GM23248 (cell line): ENCODE measurements around the gene RALGPS1. TPM values are rescaled to one million over a fixed set of nuclear protein-coding genes. Genes with fewer than 3 reads are reported as not detected.

Source experiments
- DNase-seq: peaks from one replicate; pipeline ENCODE4 v3.0.0-alpha.2; 2015
- H2AFZ ChIP-seq: fragments of 200-600 bp; sonication (generic); 2 replicates; pipeline ENCODE4 v1.6.1; 2016; ENCODE audit warnings: antibody characterized with exemption
- H3F3A ChIP-seq: fragments of 200-600 bp; sonication (generic); 2 replicates; pipeline ENCODE4 v1.6.1; 2016; ENCODE audit warnings: mild to moderate bottlenecking, antibody characterized with exemption, mixed run types; ENCODE audit not compliant: insufficient read depth
- H3K27ac ChIP-seq: fragments of 200-600 bp; sonication (generic); 2 replicates; pipeline ENCODE4 v1.5.1; 2016; ENCODE audit warnings: mild to moderate bottlenecking
- H3K27me3 ChIP-seq: fragments of 200-600 bp; sonication (generic); replicated peaks from 2 replicates; pipeline ENCODE4 v1.6.1; 2016; ENCODE audit warnings: mild to moderate bottlenecking; ENCODE audit not compliant: insufficient read depth
- H3K36me3 ChIP-seq: fragments of 200-600 bp; sonication (generic); 2 replicates; pipeline ENCODE4 v1.6.1; 2016; ENCODE audit warnings: low read depth, mild to moderate bottlenecking
- H3K4me1 ChIP-seq: fragments of 200-600 bp; sonication (generic); 2 replicates; pipeline ENCODE4 v1.6.1; 2016; ENCODE audit warnings: mild to moderate bottlenecking; ENCODE audit not compliant: insufficient read depth
- H3K4me2 ChIP-seq: fragments of 200-600 bp; sonication (generic); one replicate; pipeline ENCODE4 v1.6.1; 2016; ENCODE audit warnings: mild to moderate bottlenecking; ENCODE audit not compliant: unreplicated experiment
- H3K4me3 ChIP-seq: fragments of 200-600 bp; sonication (generic); 2 replicates; pipeline ENCODE4 v1.5.1; 2016; ENCODE audit warnings: mild to moderate bottlenecking
- H3K79me2 ChIP-seq: fragments of 200-600 bp; sonication (generic); 2 replicates; pipeline ENCODE4 v1.6.1; 2016; ENCODE audit warnings: mild to moderate bottlenecking; ENCODE audit not compliant: insufficient read depth
- H3K9ac ChIP-seq: fragments of 200-600 bp; sonication (generic); 2 replicates; pipeline ENCODE4 v1.6.1; 2016; ENCODE audit warnings: mild to moderate bottlenecking
- H3K9me2 ChIP-seq: fragments of 200-600 bp; sonication (generic); 2 replicates; pipeline ENCODE4 v1.6.1; 2016; ENCODE audit warnings: mixed run types, mild to moderate bottlenecking, moderate library complexity; ENCODE audit not compliant: insufficient read depth
- H3K9me3 ChIP-seq: fragments of 200-600 bp; sonication (generic); one replicate; pipeline ENCODE4 v1.6.1; 2017; ENCODE audit warnings: low read depth
- H4K20me1 ChIP-seq: fragments of 200-600 bp; sonication (generic); 2 replicates; pipeline ENCODE4 v1.6.0; 2016; ENCODE audit not compliant: insufficient read depth
- EZH2 ChIP-seq: fragments of 200-600 bp; sonication (generic); IDR thresholded peaks from 2 replicates; pipeline ENCODE4 v1.6.1; 2018; ENCODE audit warnings: antibody characterized with exemption, mild to moderate bottlenecking; ENCODE audit not compliant: insufficient read depth, poor library complexity, severe bottlenecking
- EZH2phosphoT487 ChIP-seq: fragments of 200-600 bp; sonication (generic); IDR thresholded peaks from 2 replicates; pipeline ENCODE4 v1.6.1; 2018; ENCODE audit warnings: antibody characterized with exemption, moderate library complexity, mild to moderate bottlenecking, low read depth; ENCODE audit not compliant: insufficient read depth
- WGBS, 2 experiments: methylation state at CpG; one replicate each; pipeline ENCODE4 v1.1.6; 2015 to 2017; ENCODE audit warnings: low lambda C conversion rate in 2 of 2, low coverage in 1 of 2; ENCODE audit errors: missing lambda C conversion rate in 2 of 2; 5-methylcytosine and 5-hydroxymethylcytosine counted together
- in situ Hi-C: fragments of 300-500 bp; cut with MboI; formaldehyde crosslinking; loops from 2 replicates; pipeline ENCODE4 v1.15.0; 2020
- polyA plus RNA-seq: library from polyadenylated mRNA; unstranded; fragments of >200 nt; fragmentation: Nextera tagmentation; extraction: Ambion mirVana; gene quantifications from 2 replicates; pipeline ENCODE4 v1.2.1, GENCODE V29; 2016
- total RNA-seq: library from RNA; depleted of rRNA; stranded (reverse); fragments of >200 nt; shearing (Covaris generic); gene quantifications from 2 replicates; pipeline ENCODE4 v1.2.3, GENCODE V29; 2014

Gene RALGPS1
- total and polyA plus RNA-seq, 2 experiments from 2014 or later, result 0.54 to 1.8 TPM

DNA sequence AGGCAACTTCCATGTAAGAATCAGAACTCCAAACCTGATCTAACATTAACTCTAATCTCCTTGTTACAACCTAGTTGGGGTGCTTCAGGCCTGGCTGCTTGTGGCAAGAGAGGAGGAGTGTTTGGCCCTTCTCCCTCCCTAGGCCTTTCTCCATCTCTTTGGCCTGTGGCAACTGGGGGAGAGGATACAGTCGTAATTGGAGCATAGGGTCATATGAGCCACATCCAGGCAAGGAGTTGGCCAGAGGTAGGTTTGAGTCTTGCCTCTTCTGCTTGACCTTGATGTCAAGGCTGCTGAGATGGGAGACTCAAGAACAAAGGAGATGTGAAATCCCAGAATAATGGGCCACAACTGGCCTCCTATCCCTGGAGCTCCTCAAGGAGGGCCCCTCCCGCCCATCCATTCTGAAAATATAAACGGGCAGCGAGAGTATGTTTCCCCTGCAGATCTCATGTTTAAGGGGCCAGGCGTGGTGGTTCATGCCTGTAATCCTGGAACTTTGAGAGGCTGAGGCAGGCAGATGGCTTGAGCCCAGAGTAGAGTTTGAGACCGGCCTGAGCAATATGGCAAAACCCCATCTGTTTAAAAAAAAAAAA, 267.1 kb downstream of the RALGPS1 start:
- Histone ChIP-seq H2AFZ (no peak overlapping the region), H3K9ac (no peak overlapping the region), H3K4me3 (no peak overlapping the region), H3K9me2 (no peaks in the 10 kb centered on the region), H4K20me1 (no peaks in the 10 kb centered on the region), H3K27me3 (no peaks in the 10 kb centered on the region), H3F3A (peaks cover 12% of the 10 kb centered on the region), H3K27ac (no peak overlapping the region), H3K4me1 (peaks cover 24% of the 10 kb centered on the region), H3K36me3 (no peaks in the 10 kb centered on the region), H3K9me3 (no peaks in the 10 kb centered on the region), H3K79me2 (no peaks in the 10 kb centered on the region), H3K4me2 (no peak overlapping the region)
- in situ Hi-C loops, result no loop called here
- WGBS, 2 experiments, result 93 to 94% methylated on average over 6 of the region's 6 CpGs
- TF ChIP-seq EZH2 (no peak), EZH2phosphoT487 (no peak)
- no peak for DNase-seq

DNA sequence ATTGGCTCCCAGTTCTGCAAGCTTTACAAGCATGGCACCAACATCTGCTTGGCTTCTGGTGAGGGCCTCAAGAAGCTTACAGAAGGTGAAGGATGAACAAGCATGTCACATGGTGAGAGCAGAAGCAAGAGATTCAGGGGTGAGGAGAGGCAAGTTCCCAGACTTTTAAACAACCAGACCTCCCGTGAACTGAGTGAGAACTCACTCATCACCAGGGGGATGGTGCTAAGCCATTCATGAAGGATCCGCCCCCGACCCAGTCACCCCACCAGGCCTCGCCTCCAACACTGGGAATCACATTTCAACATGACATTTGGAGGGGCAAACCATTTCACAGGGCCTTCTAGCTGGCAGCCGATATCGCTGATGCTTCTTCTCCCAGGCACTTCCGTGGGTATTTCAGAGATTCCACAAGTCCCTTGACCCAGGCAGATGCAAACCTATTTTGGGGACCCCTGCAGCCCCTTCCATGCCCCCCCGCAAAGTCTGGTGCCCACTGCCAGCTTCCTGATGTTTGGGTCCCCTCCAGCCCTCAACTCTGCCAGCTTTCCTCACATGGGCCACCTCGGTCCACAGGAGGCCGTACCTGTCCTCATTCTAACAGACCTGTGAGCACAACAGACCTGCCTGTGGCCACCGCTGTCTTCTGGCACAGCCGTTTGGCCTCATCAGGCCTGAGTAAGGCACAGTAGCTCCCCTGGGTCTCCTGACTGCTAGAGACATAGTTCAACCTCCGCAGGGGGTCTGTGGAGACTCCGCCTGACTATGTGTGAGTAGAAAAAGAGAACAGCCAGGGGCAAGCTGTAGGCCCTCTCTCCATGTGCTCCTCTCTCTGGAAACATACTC, 268.5 kb downstream of the RALGPS1 start:
- no peak overlapping the region for H3K4me2 ChIP-seq
- no peak overlapping the region for H3K9ac ChIP-seq
- no peaks in the 10 kb centered on the region for H3K27me3 ChIP-seq
- H3K27ac ChIP-seq, result no peak overlapping the region
- H3F3A ChIP-seq, result peaks cover 24% of the 10 kb centered on the region
- no peaks in the 10 kb centered on the region for H4K20me1 ChIP-seq
- H3K9me2 ChIP-seq, result no peaks in the 10 kb centered on the region
- no peak overlapping the region for H2AFZ ChIP-seq
- no peaks in the 10 kb centered on the region for H3K9me3 ChIP-seq
- WGBS, 2 experiments, result 76 to 80% methylated on average over 12 to 14 of the region's 14 CpGs
- no peak for TF ChIP-seq EZH2phosphoT487
- TF ChIP-seq EZH2, result no peak
- in situ Hi-C loops, result no loop called here
- no peaks in the 10 kb centered on the region for H3K36me3 ChIP-seq
- DNase-seq, result peak; percentile 50
- H3K4me3 ChIP-seq, result no peak overlapping the region
- H3K4me1 ChIP-seq, result peaks cover 36% of the 10 kb centered on the region
- H3K79me2 ChIP-seq, result no peaks in the 10 kb centered on the region

DNA sequence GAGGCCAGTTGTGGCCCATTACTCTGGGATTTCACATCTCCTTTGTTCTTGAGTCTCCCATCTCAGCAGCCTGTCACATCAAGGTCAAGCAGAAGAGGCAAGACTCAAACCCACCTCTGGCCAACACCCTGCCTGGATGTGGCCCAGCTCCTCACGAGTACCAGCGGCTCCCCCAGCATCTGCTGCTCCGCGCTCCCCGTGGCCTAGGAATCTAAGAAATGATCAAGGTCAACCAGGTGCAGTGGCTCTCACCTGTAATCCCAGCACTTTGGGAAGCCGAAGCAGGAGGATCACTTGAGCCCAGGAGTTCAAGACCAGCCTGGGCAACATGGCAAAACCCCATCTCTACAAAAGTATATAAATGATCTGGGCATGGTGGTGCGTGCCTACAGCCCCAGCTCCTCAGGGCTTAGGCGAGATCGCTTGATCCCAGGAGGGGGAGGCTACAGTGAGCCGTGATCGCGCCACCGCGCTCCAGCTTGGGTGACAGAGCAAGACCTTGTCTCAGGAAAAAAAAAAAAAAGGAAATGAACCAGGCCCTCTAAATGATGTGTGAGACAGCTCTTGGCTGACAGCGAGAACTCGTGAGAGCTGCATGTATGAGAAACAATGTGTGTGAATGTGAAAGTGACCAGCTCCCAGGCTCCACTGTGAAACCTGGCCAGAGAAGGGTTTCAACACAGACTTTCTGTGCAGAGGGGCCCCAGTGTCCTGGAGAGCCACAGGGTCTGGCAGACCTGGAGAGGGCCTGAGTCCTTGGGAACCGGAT, 269.4 kb downstream of the RALGPS1 start:
- DNase-seq, result peak; percentile 89
- 57 to 60% methylated on average over 17 of the region's 17 CpGs for WGBS, 2 experiments
- no peak for TF ChIP-seq EZH2
- no peak for TF ChIP-seq EZH2phosphoT487
- Histone ChIP-seq H3F3A (peaks cover 29% of the 10 kb centered on the region), H3K27me3 (no peaks in the 10 kb centered on the region), H4K20me1 (no peaks in the 10 kb centered on the region), H3K27ac (peak overlapping the region; percentile 99; the same call in 1 of the 2 replicates), H3K4me3 (no peak overlapping the region), H3K9me3 (no peaks in the 10 kb centered on the region), H2AFZ (no peak overlapping the region), H3K79me2 (no peaks in the 10 kb centered on the region), H3K4me2 (no peak overlapping the region), H3K9me2 (no peaks in the 10 kb centered on the region), H3K9ac (peak overlapping the region; percentile 84), H3K4me1 (peaks cover 40% of the 10 kb centered on the region), H3K36me3 (no peaks in the 10 kb centered on the region)
- in situ Hi-C loops, result no loop called here

DNA sequence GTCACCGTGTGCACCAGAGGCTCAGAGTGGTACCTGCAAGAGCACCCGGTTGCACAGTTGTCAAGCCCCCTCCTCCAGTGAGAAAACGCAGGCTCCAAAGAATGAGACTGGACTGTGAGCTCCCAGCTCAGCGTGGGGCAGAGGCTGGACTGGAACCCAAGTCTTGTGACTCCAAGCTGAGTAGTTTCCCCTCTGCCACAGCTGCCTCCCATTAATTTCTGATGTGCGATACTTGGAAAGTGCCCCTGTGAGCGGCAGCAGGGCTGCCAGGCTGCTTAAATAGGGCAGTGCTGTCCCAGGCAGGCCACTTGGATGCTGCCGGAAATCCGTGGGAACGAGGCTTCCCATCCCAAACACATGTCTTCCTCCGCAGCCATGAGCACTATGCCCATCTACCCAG, 270.1 kb downstream of the RALGPS1 start:
- H3K4me3 ChIP-seq, result no peak overlapping the region
- peak overlapping the region; percentile 99 for H3K27ac ChIP-seq
- no peaks in the 10 kb centered on the region for H3K36me3 ChIP-seq
- in situ Hi-C loops, result no loop called here
- H3K9me3 ChIP-seq, result no peaks in the 10 kb centered on the region
- no peaks in the 10 kb centered on the region for H3K27me3 ChIP-seq
- H3K79me2 ChIP-seq, result no peaks in the 10 kb centered on the region
- TF ChIP-seq EZH2phosphoT487, result no peak
- TF ChIP-seq EZH2, result no peak
- H3K4me1 ChIP-seq, result peaks cover 40% of the 10 kb centered on the region
- H4K20me1 ChIP-seq, result no peaks in the 10 kb centered on the region
- no peak overlapping the region for H3K4me2 ChIP-seq
- peaks cover 29% of the 10 kb centered on the region for H3F3A ChIP-seq
- H3K9ac ChIP-seq, result peak overlapping the region; percentile 84
- no peaks in the 10 kb centered on the region for H3K9me2 ChIP-seq
- no peak overlapping the region for H2AFZ ChIP-seq
- peak; percentile 55 for DNase-seq
- 28 to 35% methylated on average over 10 of the region's 10 CpGs for WGBS, 2 experiments
